Stromal cell of bone marrow (primary cell): ENCODE measurements around the gene TMIGD3.

Source experiments
- DNase-seq: peaks from one replicate; pipeline ENCODE4 v3.0.0-alpha.2; 2012; ENCODE audit warnings: low read depth

The TMIGD3 gene

DNA sequence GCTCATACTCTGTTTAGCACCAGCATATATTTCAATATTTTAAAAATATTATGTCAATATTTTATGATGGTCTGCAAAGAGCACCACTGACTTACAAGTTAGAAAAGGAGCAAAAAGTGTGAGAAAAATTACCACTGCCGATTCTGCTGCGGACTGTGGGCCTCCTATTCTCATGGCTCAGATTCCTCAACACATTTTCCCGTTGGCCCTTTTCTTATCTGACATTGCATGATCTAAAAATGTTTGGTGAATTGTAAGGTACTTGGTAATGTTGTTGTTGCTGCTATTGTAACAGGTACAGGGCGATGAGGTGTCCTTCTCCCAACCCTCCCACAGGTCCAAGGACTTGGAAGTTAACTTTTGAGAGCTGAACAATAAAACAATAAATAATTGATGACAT is 28.9 kb downstream of the TMIGD3 start:
- no peak for DNase-seq

DNA sequence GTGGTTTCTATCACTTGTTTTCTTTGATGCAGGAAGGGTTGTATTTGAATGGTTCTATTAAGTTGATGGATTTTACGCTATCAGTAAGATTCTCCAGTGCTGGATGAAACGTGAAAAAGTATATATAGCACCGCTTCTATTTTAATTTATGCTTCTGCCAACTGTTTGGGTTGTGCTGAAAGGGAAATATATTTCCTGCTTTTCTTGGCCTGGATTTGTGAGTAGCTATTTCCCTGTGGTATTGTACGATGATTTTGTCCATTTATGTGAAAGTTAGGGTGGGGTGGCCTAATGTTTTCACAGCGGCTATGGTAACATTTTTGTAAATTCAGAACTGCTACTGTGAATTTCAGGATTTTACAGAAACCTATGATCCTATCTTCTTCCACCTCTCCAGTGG is 29.3 kb downstream of the TMIGD3 start:
- peak; percentile 42 for DNase-seq

DNA sequence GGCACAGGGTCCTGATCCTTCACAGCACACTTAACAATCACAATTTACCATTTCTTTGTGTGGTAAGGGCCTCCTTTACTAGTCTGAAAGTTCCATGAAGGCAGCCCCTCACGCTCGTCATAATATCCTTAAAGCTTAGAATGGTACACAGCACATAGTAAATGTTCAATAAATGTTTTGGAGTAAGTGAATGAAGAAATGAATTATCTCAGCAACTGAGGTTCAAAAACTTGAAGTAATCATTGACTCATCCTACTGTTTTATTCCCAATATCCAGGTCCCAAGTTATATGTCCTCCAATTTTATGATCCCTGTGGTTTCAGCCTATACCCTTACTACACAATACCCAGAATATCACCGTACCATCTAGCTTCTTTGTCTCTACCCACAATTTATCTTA is 31.9 kb downstream of the TMIGD3 start:
- DNase-seq = no peak

DNA sequence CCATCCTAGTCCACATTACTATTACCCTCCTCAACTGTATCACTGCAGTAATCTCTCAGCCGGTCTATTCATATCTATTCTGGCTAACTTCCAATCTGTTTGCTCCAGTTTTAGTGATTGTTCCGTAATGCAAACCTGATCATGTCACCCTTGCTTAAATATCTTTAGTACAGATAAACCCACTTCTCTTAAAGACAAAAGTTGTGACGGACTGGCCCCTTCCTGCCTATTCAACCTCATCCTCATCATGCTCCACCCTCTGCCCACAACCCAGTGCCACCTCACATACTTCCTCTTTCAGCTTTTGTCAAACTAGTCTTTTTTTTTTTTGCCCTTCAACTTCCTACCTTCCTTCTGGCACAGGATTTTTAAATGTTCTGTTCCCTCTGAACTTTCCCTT is 32.4 kb downstream of the TMIGD3 start:
- no peak for DNase-seq

DNA sequence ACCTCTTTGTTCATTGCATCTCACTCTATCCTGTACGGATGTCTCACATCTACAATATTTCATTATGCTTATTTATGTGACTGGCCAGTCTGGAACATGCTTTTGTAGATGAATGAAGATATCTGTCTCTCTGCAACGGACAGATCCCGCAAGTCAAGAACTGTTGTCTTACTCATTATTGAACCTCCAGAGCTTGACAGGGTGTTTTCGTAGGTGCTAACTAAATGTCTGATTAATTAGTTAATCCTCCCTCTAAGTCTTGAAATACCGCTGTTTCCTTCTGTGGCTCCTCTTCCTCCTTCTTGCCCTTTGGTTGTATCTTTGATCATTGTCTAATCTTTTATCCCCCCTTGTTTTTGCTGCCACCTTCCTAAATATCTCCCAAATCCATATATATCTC is 32.8 kb downstream of the TMIGD3 start:
- no peak for DNase-seq

DNA sequence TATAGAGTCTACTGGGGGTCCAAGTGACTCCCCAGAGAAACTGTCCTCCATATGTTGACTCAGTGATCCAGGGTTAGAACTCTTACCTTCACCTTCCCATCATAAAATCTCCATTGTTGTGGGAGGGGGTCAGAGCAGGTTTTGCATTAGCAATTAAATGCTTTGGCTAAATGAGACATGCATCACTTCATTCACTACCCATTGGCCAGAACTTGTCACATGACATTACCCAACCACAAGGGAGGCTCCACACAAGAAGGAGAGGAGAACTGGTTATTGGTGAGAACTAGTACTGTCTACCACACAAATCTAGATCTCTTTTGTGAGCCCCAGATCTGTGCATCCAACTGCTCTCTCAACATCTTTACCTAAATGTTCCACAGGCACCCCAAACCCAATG is 33.9 kb downstream of the TMIGD3 start:
- no peak for DNase-seq

DNA sequence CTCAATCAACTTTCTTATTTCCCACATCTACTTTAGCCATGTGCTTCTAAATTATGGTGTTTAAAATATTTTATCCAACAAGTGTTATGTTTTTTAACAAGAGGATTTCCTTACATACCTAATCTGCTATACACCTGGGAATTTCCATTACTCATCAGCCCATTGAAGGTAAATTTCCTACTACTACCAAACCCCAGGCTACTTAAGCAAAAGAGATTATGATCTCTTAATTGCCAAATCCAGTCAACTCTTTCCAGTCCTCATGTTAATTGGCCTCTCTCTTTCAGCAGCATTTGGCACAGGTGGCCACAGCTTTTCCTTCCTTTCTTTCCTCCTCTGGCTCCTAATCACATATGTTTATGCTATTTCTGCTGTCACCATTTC is 34.7 kb downstream of the TMIGD3 start:
- DNase-seq = no peak

DNA sequence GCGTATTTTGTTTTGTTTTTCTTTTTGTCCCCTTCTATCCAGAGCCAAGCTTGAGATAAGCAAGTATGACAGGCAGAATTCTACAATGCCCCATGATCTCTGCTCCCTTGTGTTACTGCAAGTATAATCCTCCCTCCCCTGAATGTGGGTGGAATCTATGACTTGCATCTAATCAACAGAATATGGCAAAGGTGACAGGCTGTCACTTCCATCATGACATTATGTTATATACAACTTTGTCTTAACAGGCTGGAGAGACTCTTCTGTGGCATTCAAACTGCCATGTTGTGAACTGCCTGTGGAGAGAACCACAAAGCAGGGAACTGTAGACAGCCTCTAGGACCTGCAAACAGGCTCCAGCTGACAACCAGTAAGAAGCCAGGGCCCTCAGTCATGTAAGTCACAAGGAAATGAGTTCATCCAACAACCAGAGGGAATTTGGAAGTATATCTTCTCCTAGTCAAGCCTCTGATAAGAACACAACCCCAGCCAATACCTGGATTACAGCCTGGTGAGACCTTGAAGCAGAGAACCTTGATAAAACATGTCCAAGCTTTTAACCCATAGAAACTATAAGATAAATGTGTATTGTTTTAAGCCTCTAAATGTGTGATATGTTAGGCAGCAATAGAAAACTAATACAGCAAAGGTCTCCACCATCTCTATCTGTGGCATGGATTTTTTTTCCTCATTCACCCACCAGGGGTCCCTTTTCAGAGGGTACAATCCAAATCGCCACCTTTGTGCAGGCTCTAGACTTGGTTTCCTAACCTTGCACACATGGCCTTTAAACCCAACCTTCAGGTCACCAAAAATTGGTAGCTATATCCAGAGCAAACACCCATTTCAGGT is 35.3 kb downstream of the TMIGD3 start:
- DNase-seq = no peak

DNA sequence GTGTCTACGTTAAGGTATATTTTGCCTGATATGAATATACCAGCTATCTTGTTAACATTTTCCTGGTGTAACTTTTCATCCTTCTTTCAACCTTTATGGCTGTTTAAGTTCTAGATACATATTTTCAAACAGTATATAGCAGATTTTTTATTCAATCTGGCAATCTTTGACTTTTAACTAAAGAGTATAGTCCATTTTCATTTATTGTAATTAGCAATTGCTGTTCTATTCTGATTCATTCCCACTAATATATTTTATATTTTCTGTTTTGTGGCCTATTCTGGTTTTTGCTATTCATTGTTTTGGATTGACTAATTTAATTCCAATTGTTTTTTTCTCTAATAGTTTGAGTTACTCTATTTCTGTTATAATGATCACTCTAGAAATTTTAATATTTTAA is 37.0 kb downstream of the TMIGD3 start:
- DNase-seq = no peak

DNA sequence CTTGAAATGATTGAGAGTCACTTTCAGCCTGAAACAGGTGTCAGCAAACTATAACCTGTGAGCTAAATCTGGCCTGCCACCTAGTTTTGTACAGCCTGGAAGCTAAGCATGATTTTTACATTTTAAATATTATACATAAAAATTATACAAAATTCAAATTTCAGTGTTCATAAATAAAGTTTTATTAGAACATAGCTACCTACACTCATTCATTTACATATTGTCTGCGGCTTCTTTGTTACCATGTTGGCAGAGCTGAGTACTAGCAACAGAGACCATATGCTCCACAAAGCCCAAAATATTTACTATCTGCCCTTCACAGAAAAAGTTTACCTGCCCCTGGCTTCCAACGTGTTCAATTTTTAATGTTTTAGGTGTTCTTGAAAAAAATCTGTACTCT is 37.7 kb downstream of the TMIGD3 start:
- DNase-seq = no peak

DNA sequence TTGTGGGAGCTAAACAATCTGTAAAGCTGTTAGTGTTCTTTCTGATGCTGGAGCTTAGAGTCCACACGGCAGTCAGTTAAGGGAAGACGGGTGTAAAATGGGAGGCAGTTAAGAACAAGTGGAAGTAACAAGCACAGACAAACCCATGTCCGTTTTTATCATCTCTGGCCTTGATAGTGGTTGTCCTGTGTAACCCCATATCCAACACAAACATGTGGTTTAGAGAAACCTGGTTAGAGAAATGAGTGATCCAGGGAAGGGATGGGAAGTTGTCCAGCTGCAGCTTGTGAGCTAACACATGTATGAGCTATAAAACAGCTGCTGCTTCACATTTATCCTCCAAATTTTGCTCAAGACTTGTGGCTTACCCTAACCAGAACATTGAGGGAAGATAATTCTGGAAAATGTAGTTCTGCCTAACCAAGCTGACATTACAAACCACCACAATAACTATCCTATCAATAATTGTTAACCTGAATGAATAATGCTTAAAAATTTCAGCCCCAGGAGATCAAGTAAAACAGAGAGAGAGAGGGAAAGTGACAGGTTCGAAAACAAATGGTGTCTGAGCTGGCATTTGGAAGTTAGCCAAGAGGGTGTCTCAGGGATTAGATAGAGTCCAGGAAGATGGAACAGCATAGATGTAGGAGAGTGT is 40.3 kb downstream of the TMIGD3 start:
- DNase-seq = no peak

DNA sequence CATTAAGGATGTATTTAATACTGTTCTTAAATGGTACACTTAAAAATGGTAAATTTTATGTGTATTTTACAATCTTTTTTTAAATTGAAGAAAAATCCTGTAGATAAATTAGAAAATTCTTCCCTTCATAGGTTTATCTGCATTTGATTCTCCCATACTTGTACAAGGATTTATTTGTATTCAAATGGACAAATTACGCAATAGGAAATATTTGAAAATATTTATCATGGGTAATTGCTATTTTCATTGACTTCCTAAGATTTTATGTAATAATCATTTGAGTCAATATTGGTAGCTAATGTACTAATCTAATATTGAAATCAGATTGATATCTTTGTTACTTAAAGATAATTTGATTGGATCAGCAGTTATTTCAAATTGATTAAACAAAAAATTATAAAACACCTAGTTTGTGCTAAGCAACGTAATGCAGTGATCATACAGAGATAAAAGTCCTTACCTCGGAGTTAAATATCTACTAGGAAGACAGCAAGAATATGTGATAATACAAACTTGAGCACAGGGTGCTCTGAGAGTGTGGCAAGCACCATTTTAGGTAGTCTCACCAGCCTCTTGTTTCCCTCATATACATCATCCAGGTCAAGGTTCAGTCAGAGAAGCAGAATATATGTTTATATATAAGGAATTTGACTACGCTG is 40.9 kb downstream of the TMIGD3 start:
- DNase-seq = no peak

DNA sequence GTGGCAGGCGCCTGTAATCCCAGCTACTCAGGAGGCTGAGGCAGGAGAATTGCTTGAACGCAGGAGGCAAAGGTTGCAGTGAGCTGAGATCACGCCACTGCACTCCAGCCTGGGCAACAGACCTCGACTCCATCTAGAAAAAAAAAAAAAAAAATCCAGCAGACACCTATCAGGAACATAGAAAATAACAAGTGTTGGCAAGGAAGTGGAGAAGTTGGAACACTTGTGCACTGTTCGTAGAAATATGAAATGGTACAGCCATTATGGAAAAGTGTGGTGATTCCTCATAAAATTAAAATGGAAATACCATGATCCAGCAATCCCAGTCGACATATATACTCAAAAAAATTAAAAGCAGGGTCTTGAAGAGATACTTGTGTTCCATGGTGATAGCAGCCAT is 41.7 kb downstream of the TMIGD3 start:
- DNase-seq = no peak

DNA sequence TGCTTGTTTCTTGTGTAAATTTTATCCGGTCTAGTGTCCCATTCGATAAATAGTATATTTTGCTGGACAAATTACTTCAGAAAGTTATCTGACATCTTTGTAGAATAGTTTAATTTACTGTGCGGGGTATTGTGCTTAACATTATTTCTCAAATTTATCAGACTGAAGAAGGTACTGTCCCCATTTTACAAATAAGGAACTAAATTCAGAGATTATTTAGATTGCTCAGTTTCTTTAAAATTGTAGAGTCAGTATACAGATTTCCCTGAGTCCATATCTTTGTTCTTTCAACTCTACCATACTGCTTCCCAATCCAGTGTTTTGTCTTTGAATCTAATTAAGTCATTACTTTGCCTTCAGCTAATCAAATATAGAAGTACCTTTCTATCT is 47.8 kb downstream of the TMIGD3 start:
- DNase-seq = no peak

DNA sequence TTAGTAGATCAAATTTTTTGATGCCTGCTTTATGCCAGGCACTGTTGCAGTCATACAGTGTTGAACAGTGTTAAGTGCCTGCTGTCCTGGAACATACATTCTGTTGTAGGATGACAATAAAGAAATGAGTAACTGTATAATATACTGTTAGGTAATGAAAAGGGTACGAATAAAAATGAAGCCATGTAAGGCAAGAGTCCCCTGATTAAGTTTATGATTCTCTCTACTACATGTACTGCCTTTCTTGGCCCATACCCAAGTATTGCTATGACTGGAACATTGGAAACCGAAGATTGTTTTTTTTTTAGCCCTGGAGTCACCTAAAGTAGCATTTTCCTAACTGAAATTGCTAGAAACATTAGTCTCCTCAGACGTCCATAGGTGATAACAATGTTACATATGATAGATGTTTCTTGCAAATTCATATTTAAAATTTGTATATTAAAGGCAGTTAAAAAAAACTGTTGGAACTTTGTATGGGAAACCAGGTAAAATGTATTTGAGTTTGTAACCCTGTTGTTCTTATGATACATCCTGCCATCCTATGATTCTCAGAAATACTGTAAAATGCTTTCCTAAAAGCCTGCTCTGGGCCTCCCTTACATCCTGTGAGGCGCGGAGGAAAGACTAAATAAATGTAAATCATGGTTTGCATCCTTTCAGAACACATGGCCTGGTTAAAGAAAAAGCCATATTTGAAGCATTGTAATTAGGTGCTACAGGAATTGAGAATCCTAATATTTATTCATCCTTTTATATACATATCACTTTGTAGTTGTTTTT is 48.4 kb downstream of the TMIGD3 start:
- DNase-seq = no peak

DNA sequence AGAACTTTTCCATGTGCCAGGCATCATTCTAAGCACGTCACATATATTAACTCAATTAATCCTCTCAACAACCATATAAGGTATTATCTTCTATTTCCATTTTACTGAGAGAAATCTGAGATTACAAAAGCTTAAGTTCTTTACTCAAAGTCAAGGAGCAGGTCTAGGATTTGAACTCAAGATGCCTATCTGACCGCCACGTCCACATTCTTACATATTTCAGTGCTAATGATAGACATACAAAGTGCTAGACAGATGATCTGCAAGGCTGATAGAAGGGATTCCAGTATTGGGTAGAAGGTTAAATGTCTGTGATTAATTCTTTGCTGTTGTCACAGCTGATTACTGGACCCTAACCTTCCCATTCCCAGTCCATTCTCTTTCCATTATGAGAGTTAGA is 49.7 kb downstream of the TMIGD3 start:
- DNase-seq = no peak

DNA sequence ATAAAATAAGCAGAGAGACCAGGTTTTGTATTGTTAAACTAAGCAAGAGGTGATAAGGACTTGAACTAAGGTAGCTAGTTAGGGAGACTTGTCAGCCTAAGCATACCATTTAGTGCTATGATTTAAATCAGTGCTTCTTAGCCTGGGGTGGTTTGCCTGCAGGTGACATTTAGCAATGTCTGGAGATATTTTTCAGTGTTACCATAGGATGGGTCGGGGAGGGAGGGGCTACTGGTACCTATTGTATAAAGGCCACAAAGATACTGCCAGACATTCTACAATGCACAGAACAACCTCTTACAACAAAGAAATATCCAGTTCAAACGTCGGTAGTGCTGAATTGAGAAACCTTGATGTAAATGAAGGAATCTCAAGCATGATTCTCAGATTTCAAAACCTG is 50.9 kb downstream of the TMIGD3 start:
- no peak for DNase-seq

DNA sequence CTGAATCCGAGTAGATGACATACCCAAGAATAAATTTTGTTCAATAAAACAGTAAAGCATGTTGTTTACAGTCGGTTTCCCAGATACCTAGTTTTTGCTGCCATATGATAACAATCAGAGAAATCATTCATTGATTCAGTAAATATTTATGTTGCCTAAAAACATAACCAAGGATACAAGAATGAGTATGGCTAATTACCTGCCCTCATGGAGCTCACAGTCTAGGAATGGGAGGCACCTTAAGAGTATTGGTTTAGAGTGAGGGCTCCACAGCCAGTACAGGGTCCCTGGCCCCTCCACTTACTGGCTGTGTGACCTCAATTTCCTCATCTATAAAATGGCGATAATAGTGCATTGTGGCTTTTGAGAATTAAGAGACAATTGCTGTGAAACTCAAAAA is 53.2 kb downstream of the TMIGD3 start:
- no peak for DNase-seq

DNA sequence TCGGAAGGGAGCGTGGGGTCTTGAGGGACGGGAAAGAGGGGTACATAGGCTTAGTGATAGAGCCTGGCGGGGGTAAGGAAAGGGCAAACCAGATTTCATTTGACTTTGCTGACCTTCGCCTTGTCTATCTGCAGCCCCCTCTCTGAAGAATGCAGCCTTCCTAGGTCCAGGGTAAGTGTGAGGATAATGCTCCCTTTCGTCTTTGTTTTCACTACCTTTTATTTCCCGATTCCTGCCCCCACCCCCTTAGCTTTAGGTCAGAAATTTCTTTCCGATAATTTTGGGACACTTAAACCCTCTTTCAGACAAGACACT is 53.8 kb downstream of the TMIGD3 start:
- DNase-seq = no peak

DNA sequence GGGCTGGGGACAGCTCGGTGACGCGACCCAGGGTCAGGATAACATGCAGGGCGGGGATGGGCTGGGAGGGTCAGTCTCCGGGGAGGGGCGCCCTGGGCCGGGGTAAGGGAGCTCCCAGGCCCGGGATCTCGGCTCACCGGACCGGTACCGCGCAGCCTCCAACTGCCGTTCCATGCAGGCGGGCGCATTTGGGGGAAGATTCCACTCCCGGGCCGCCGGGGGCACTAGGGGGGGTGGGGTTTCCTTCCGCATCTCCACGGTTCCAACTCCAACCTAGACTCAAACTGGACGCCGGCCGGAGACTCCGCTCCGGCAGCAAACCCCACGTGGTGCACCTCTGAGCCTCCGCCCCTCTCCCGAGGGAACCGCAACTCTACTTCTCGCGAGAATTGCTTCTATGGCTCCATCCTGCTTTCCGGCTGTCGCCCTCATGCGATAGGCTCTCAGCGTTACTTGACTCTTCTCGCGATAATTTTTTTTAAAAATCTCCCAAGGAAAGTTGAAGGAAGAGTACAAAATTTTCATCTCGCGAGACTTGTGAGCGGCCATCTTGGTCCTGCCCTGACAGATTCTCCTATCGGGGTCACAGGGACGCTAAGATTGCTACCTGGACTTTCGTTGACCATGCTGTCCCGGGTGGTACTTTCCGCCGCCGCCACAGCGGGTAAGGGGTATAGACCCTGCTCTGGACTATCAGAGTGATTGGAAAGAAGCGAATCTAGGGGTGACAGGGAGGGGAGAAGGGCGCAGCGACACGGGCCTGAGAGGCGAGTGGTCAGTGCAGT is 54.3 kb downstream of the TMIGD3 start, which contains the start of the genes ATP5PB and WDR77:
ATP5PB (plus strand) TSS at position 547 of the 785 bp plus-strand sequence; CDS start at position 625, 78 bp downstream.
WDR77 (minus strand) TSS at position 339 of the 785 bp plus-strand sequence; CDS start at position 252, 87 bp downstream.
- DNase-seq = peak; percentile 99

DNA sequence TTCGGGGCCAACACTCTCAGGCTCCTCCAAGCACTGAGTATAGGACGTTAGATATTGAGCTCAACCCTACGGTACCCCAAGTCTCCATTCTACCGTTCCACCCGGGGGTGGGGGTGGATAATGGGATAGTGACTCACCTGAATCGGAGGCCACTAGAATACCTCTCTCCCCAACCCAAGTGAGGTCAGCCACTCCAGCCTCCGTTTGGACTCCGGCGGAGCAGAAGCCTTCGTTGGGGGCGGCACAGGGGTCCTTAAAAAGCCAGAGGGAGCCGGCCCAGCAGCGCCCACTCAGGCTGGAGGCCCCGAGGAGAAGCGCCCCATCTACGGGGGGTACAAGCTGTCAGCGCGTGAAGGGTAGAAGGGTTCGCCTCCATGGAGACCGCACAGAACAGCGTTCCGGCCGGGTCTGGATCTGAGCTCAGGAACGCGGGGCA is 54.9 kb downstream of the TMIGD3 start:
- no peak for DNase-seq
